GM12874 (cell line): ENCODE data around the gene CADM4.

Experiments used
- TF ChIP-seq, protein P1 (sequence below): IDR thresholded peaks from 2 replicates; pipeline ENCODE4 v1.5.1; 2011; ENCODE audit warnings: low read depth, mild to moderate bottlenecking, control low read depth, low read length, moderate library complexity; ENCODE audit not compliant: insufficient read depth

Gene CADM4

DNA sequence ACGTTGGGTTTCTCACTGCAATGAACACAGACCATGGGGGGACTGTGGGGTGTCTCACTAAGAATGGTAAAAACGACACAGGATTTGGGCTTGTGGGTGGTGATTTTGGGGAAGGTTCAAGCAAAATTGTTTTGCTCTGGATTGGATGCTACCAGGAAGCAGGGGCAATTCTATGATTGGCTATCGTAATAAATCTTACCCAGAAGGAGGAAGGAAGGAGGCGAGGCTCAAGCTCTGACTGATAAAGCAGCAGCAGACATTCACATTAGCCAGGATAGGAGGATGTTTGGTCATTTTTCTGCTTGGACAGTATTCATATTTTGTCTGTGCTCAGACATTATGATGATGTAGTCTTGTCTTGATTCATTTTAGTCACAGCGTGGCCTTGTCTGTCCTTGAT lies 41.8 kb downstream of the CADM4 start:
- TF ChIP-seq, protein P1, sequence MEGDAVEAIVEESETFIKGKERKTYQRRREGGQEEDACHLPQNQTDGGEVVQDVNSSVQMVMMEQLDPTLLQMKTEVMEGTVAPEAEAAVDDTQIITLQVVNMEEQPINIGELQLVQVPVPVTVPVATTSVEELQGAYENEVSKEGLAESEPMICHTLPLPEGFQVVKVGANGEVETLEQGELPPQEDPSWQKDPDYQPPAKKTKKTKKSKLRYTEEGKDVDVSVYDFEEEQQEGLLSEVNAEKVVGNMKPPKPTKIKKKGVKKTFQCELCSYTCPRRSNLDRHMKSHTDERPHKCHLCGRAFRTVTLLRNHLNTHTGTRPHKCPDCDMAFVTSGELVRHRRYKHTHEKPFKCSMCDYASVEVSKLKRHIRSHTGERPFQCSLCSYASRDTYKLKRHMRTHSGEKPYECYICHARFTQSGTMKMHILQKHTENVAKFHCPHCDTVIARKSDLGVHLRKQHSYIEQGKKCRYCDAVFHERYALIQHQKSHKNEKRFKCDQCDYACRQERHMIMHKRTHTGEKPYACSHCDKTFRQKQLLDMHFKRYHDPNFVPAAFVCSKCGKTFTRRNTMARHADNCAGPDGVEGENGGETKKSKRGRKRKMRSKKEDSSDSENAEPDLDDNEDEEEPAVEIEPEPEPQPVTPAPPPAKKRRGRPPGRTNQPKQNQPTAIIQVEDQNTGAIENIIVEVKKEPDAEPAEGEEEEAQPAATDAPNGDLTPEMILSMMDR, result no peak

DNA sequence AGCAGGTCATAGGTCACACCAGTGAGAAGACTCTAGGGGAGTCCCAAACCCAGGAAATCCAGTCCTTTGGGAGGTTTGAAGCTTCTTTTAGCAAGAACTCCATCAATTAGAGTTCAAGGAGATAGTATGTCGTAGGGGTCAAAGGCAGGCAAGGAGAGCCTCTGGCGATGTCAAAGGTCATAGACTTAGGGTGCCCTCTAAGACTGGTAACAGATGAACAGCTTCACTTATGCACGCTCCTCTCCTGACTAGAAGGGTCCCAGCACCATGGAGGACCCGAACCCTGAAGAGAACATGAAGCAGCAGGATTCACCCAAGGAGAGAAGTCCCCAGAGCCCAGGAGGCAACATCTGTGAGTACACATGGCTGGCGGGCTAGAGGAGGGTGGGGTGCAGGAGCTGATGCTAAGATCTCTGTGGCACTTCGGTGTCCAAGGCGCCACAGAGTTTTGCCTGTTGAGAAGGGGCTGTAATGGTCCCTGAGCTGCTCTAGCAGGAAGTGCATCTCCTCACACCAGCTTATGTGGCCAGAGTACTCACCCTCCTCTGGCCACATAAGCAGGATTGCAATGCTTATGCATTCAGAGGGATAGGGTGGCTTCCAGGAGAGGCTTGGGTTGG lies 42.7 kb downstream of the CADM4 start:
- TF ChIP-seq, protein P1, result no peak

DNA sequence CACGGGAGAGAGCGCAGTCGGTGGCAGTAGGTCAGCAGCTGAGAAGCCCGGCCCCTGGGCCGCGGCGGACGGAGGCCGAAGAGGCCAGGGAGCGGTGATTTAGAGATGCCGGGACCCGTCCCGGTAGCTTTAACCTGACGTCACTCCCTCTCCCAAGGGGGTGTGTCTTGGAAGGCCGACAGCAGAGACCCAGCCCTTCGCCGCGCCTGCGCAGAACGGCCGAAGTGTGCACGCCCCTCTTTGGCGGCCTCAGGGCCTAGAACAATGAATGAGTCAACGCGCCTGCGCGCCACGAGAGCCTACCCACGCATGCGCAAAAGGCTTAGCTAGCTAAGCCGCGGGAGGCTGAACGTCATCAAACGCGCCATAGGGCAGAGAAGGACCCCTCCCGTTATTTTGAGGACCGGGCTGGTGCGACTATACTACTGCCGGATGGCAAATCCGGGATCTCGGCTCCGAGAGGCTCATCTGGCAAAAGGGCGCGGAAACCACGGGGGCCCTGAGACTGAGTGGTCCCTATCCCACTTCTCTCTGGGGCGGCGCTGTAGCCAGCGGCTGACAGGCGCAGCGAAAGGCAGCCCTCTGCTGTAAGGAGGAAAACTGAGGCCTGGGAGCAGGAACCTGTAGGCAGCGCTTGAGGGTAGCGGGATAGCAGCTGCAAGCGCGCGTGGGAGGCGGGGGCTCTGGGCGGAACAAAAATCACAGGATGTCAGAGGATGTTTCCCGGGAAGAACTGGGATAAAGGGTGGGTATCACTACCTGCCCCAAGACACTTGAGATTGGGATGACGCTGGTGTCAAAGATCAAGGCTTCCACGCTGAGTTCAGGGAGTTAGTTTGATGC lies 43.4 kb downstream of the CADM4 start, which contains the start of the genes IRGQ and ZNF576:
Gene IRGQ, minus strand, starts transcription at position 136 of the 843 bp plus-strand sequence. CDS start 796 bp downstream, outside the sequence.
Gene ZNF576, plus strand, starts transcription at position 597 of the 843 bp plus-strand sequence. CDS start 514 bp downstream, outside the sequence.
- TF ChIP-seq, protein P1, result no peak

DNA sequence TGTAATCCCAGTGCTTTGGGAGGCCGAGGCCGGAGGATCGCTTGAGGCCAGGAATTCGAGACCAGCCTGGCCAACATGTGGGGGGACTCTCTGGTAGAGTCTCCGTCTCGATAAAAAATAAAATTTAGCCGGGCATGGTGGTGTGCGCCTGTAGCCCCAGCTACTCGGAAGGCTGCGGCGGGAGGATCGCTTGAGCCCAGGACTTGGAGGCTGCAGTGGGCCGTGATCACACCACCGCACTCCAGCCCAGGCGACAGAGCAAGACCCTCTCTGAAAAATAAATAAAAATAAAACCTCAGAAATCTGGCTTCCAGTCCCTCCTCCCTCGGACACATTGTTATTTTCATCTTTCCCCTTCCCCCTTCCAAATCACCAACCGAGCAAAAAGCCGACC lies 44.0 kb downstream of the CADM4 start:
- TF ChIP-seq, protein P1, result no peak

DNA sequence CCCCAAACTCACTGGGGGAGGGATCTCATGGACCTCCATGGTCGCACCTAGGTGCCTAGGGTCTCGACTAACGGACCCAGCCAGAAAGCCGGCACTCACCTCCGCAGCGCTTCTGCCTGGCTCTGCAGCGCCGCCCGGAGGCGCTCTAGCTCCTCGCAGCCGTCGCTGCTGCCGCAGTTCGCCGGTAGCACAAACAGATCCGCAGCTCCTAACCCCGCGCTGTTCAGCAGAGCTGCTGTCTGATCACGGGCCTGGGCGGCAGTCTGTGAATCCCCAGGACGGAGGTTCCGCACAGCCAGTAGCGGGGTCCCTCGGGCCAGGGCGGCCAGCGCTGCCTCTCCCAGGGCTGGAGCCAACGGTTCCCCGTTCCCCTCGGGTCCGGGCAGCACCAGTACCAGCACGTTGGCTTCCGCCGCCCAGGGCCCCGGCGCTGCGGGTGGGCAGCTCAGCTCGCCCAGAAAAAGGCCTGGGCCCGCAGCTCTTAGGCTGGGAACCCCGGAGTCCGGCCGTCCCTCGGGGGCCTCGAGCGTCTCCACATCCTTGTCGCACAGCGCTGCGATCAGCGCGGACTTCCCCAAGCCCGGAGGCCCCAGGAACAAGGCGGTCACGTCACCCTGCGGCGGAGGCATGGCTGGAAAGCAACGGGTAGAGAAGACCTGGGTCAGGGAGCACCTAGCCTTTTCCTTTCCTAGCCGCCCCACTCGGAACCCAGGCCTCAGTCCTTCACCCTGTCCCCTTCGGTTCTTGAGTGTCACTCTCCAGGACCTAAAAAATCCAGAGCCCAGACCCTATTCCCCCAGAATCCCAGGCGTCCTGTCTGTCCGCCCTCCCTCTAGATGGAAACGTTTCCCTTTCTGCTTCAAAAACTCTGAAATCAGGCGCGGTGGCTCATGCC lies 44.7 kb downstream of the CADM4 start:
- TF ChIP-seq, protein P1, result peak; percentile 99

DNA sequence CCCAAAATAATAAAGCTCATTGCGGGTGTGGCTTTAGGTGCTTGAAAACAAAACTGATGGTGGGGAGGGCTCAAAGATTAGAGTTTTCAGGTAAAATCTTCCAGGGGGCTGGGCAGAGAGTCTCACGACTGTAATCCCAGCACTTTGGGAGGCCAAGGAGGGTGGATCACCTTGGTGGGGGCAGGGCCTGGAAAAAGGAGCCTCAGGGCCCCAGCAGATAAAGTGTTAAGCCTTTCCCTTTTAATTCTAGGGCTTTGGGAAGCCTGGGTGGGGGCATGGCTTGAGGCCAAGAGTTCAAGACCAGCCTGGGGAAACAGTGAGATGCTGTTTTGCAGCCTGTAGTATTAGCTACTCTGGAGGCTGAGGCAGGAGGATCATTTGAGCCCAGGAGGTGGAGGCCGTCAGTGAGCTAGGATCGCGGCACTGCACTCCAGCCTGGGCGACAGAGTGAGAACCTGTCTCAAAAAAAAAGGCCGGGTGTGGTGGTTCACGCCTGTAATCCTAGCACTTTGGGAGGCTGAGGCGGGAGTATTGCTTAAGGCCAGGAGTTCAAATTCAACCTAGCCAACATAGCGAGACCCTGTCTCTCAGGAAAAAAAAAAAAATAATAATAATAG lies 45.5 kb downstream of the CADM4 start:
- TF ChIP-seq, protein P1, result no peak
